Measurements from ENCODE around the gene DDX59. TPM values are rescaled to one million over a fixed set of nuclear protein-coding genes. Genes with fewer than 3 reads are reported as not detected.

DDX59 gene
- total RNA-seq, 2 donors from 2014 or later = 9.6 to 15.6 TPM

GRCh38 chr1:200683298-200683697 lies 13.6 kb upstream of the DDX59 start:
- Histone ChIP-seq H3K9me3 (no peaks in the 10 kb centered on the region), H3K4me3 (no peak overlapping the region), H3K27ac (no peak overlapping the region), H3K4me1 (no peaks in the 10 kb centered on the region), H3K36me3 (replicated peaks in 1 of 2; ENCODE audit: insufficient read depth in 1 of 2, low read depth in 2 of 2) (no peaks in the 10 kb centered on the region), H3K27me3 (no peaks in the 10 kb centered on the region)
- intact Hi-C loops (cut with DNase I) = no loop called here
- DNase-seq = no peak
- WGBS, 2 donors = 0 to 41% methylated on average over 1 of the region's 1 CpG
- TF ChIP-seq POLR2A (IDR thresholded peaks at IDR 0.05) (no peak), CTCF (IDR thresholded peaks at IDR 0.05) (no peak)
- no peak for ATAC-seq

GRCh38 chr1:200681231-200681630 lies 11.5 kb upstream of the DDX59 start:
- WGBS, 2 donors = 77 to 83% methylated on average over 6 of the region's 6 CpGs
- Histone ChIP-seq H3K36me3 (replicated peaks in 1 of 2; ENCODE audit: insufficient read depth in 1 of 2, low read depth in 2 of 2) (no peaks in the 10 kb centered on the region), H3K27ac (no peak overlapping the region), H3K4me1 (no peaks in the 10 kb centered on the region), H3K27me3 (no peaks in the 10 kb centered on the region), H3K4me3 (no peak overlapping the region), H3K9me3 (no peaks in the 10 kb centered on the region)
- TF ChIP-seq POLR2A (IDR thresholded peaks at IDR 0.05) (no peak), CTCF (IDR thresholded peaks at IDR 0.05) (no peak)
- DNase-seq (no peak), ATAC-seq (no peak)
- intact Hi-C loops (cut with DNase I) = no loop called here

GRCh38 chr1:200676829-200677228 lies 7.1 kb upstream of the DDX59 start:
- intact Hi-C loops (cut with DNase I) = no loop called here
- ATAC-seq (no peak), DNase-seq (no peak)
- Histone ChIP-seq H3K9me3 (no peaks in the 10 kb centered on the region), H3K27ac (no peak overlapping the region), H3K4me3 (no peak overlapping the region), H3K36me3 (replicated peaks in 1 of 2; ENCODE audit: insufficient read depth in 1 of 2, low read depth in 2 of 2) (no peaks in the 10 kb centered on the region), H3K4me1 (no peaks in the 10 kb centered on the region), H3K27me3 (no peaks in the 10 kb centered on the region)
- no peak for TF ChIP-seq CTCF (IDR thresholded peaks at IDR 0.05)
- TF ChIP-seq POLR2A (IDR thresholded peaks at IDR 0.05) = no peak
- WGBS, 2 donors = 84 to 86% methylated on average over 6 of the region's 6 CpGs

- Histone ChIP-seq H3K27ac (no peak overlapping the region), H3K36me3 (replicated peaks in 1 of 2; ENCODE audit: insufficient read depth in 1 of 2, low read depth in 2 of 2) (no peaks in the 10 kb centered on the region), H3K4me3 (no peak overlapping the region), H3K27me3 (no peaks in the 10 kb centered on the region), H3K9me3 (no peaks in the 10 kb centered on the region), H3K4me1 (peaks cover 9% of the 10 kb centered on the region)
- ATAC-seq (no peak), DNase-seq (no peak)
- 60 to 61% methylated on average over 4 of the region's 4 CpGs for WGBS, 2 donors
- intact Hi-C loops (cut with DNase I) = no loop called here
- TF ChIP-seq POLR2A (IDR thresholded peaks at IDR 0.05) = no peak
- TF ChIP-seq CTCF (IDR thresholded peaks at IDR 0.05) = no peak
Measured at GRCh38 chr1:200675588-200675852, 5.8 kb upstream of the DDX59 start.

- Histone ChIP-seq H3K4me3 (no peak overlapping the region), H3K36me3 (replicated peaks in 1 of 2; ENCODE audit: insufficient read depth in 1 of 2, low read depth in 2 of 2) (no peaks in the 10 kb centered on the region), H3K4me1 (peaks cover 9% of the 10 kb centered on the region), H3K9me3 (no peaks in the 10 kb centered on the region), H3K27ac (no peak overlapping the region), H3K27me3 (no peaks in the 10 kb centered on the region)
- WGBS, 2 donors = 82 to 83% methylated on average over 5 of the region's 5 CpGs
- intact Hi-C loops (cut with DNase I) = no loop called here
- ATAC-seq (no peak), DNase-seq (no peak)
- TF ChIP-seq CTCF (IDR thresholded peaks at IDR 0.05) = no peak
- no peak for TF ChIP-seq POLR2A (IDR thresholded peaks at IDR 0.05)
Measured at GRCh38 chr1:200674838-200675587, 5.3 kb upstream of the DDX59 start.
